ENCODE data around the gene SRSF4.
"Not testable (repeated sequence)": the region's sequence is repeated elsewhere in the genome, so short reads cannot be mapped to it uniquely, and the experiment has no call there.

SRSF4 gene

GRCh38 chr1:29113413-29114117 is 68.1 kb downstream of the SRSF4 start:
- WGBS (ENCODE audit: extremely low coverage, insufficient coverage, insufficient read length) = no CpG with 5 or more reads among the region's 6 CpGs
- Histone ChIP-seq H2AFZ (ENCODE audit: insufficient read depth, low read length, poor library complexity) (no peak overlapping the region), H3K14ac (ENCODE audit: low read length) (no peak overlapping the region)

GRCh38 chr1:29112705-29113412 is 68.8 kb downstream of the SRSF4 start:
- Histone ChIP-seq H2BK120ac (ENCODE audit: insufficient read depth, low read length, poor library complexity) (no peak overlapping the region), H2BK5ac (ENCODE audit: low read depth, low read length, poor library complexity) (no peak overlapping the region), H3K9me3 (ENCODE audit: insufficient read depth, low read depth, low read length) (no peaks in the 10 kb centered on the region), H3K79me2 (ENCODE audit: control insufficient read depth, insufficient read depth, low read length, poor library complexity) (no peaks in the 10 kb centered on the region), H3K23ac (ENCODE audit: low read length) (no peak overlapping the region), H2AFZ (ENCODE audit: insufficient read depth, low read length, poor library complexity) (no peak overlapping the region), H2AK5ac (ENCODE audit: low read length) (no peak overlapping the region), H4K8ac (ENCODE audit: low read depth, low read length) (no peak overlapping the region), H3K18ac (ENCODE audit: low read length) (no peak overlapping the region), H3K4me3 (ENCODE audit: low read depth, low read length) (no peak overlapping the region), H4K12ac (ENCODE audit: low read depth, low read length) (no peak overlapping the region), H4K91ac (ENCODE audit: low read depth, low read length) (no peak overlapping the region), H3K79me1 (ENCODE audit: low read length) (no peaks in the 10 kb centered on the region), H3K27me3 (ENCODE audit: insufficient read depth, low read length) (no peaks in the 10 kb centered on the region), H3K27ac (ENCODE audit: low read depth, low read length) (no peak overlapping the region), H3K14ac (ENCODE audit: low read length) (no peak overlapping the region), H3K4me1 (ENCODE audit: control insufficient read depth in 1 of 2, insufficient read depth in 2 of 2, low read length in 2 of 2) (no peaks in the 10 kb centered on the region), H3K9ac (ENCODE audit: low read length) (no peak overlapping the region), H2BK12ac (ENCODE audit: low read length) (no peak overlapping the region), H3K4ac (ENCODE audit: low read depth, low read length) (no peak overlapping the region), H3K36me3 (ENCODE audit: control insufficient read depth in 1 of 2, insufficient read depth in 2 of 2, low read length in 2 of 2) (peaks cover 5 to 7% of the 10 kb centered on the region in 2 experiments), H3K4me2 (ENCODE audit: low read length) (no peak overlapping the region)
- whole genome bisulfite sequencing (ENCODE audit: extremely low coverage, insufficient coverage, insufficient read length) = no CpG with 5 or more reads among the region's 7 CpGs
- DNase-seq = no peak

More at GRCh38 chr1:29113413-29114117, 68.1 kb downstream of the SRSF4 start:
- Histone ChIP-seq H3K4ac (ENCODE audit: low read depth, low read length) (no peak overlapping the region), H3K79me1 (ENCODE audit: low read length) (no peaks in the 10 kb centered on the region), H3K9ac (ENCODE audit: low read length) (no peak overlapping the region), H2AK5ac (ENCODE audit: low read length) (no peak overlapping the region), H3K9me3 (ENCODE audit: insufficient read depth, low read depth, low read length) (no peaks in the 10 kb centered on the region), H2BK12ac (ENCODE audit: low read length) (no peak overlapping the region), H3K79me2 (ENCODE audit: control insufficient read depth, insufficient read depth, low read length, poor library complexity) (no peaks in the 10 kb centered on the region), H3K4me2 (ENCODE audit: low read length) (no peak overlapping the region), H3K18ac (ENCODE audit: low read length) (no peak overlapping the region), H2BK5ac (ENCODE audit: low read depth, low read length, poor library complexity) (no peak overlapping the region), H3K4me1 (ENCODE audit: control insufficient read depth in 1 of 2, insufficient read depth in 2 of 2, low read length in 2 of 2) (no peaks in the 10 kb centered on the region), H3K4me3 (ENCODE audit: low read depth, low read length) (no peak overlapping the region), H4K8ac (ENCODE audit: low read depth, low read length) (no peak overlapping the region), H4K12ac (ENCODE audit: low read depth, low read length) (no peak overlapping the region), H3K36me3 (ENCODE audit: control insufficient read depth in 1 of 2, insufficient read depth in 2 of 2, low read length in 2 of 2) (peaks cover 8% of the 10 kb centered on the region in 2 experiments), H2BK120ac (ENCODE audit: insufficient read depth, low read length, poor library complexity) (no peak overlapping the region), H4K91ac (ENCODE audit: low read depth, low read length) (no peak overlapping the region), H3K27ac (ENCODE audit: low read depth, low read length) (no peak overlapping the region), H3K27me3 (ENCODE audit: insufficient read depth, low read length) (no peaks in the 10 kb centered on the region), H3K23ac (ENCODE audit: low read length) (no peak overlapping the region)
- DNase-seq = no peak

- H3K27ac ChIP-seq (ENCODE audit: low read depth, low read length); H3K4me2 ChIP-seq (ENCODE audit: low read length); H3K18ac ChIP-seq (ENCODE audit: low read length); H3K79me2 ChIP-seq (ENCODE audit: control insufficient read depth, insufficient read depth, low read length, poor library complexity); H3K36me3 ChIP-seq (ENCODE audit: control insufficient read depth in 1 of 2, insufficient read depth in 2 of 2, low read length in 2 of 2); DNase-seq; H2AFZ ChIP-seq (ENCODE audit: insufficient read depth, low read length, poor library complexity); H3K23ac ChIP-seq (ENCODE audit: low read length); H3K79me1 ChIP-seq (ENCODE audit: low read length); H3K4me3 ChIP-seq (ENCODE audit: low read depth, low read length); H3K4ac ChIP-seq (ENCODE audit: low read depth, low read length); H3K27me3 ChIP-seq (ENCODE audit: insufficient read depth, low read length); H2AK5ac ChIP-seq (ENCODE audit: low read length); H4K12ac ChIP-seq (ENCODE audit: low read depth, low read length); H2BK5ac ChIP-seq (ENCODE audit: low read depth, low read length, poor library complexity); H3K4me1 ChIP-seq (ENCODE audit: control insufficient read depth in 1 of 2, insufficient read depth in 2 of 2, low read length in 2 of 2); H3K9ac ChIP-seq (ENCODE audit: low read length); H3K14ac ChIP-seq (ENCODE audit: low read length); H4K8ac ChIP-seq (ENCODE audit: low read depth, low read length); H4K91ac ChIP-seq (ENCODE audit: low read depth, low read length); H3K9me3 ChIP-seq (ENCODE audit: insufficient read depth, low read depth, low read length); H2BK12ac ChIP-seq (ENCODE audit: low read length); H2BK120ac ChIP-seq (ENCODE audit: insufficient read depth, low read length, poor library complexity): not testable (repeated sequence)
- WGBS (ENCODE audit: extremely low coverage, insufficient coverage, insufficient read length) = no CpG with 5 or more reads among the region's 6 CpGs
Measured at GRCh38 chr1:29108041-29108440, 73.7 kb downstream of the SRSF4 start.

GRCh38 chr1:29105822-29106221 is 75.9 kb downstream of the SRSF4 start:
- Histone ChIP-seq H3K4me2 (ENCODE audit: low read length) (no peak overlapping the region), H3K18ac (ENCODE audit: low read length) (no peak overlapping the region), H3K14ac (ENCODE audit: low read length) (no peak overlapping the region), H3K9me3 (ENCODE audit: insufficient read depth, low read depth, low read length) (no peaks in the 10 kb centered on the region), H3K4ac (ENCODE audit: low read depth, low read length) (no peak overlapping the region), H3K4me1 (ENCODE audit: control insufficient read depth in 1 of 2, insufficient read depth in 2 of 2, low read length in 2 of 2) (no peaks in the 10 kb centered on the region), H4K91ac (ENCODE audit: low read depth, low read length) (no peak overlapping the region), H3K27me3 (ENCODE audit: insufficient read depth, low read length) (no peaks in the 10 kb centered on the region), H2AFZ (ENCODE audit: insufficient read depth, low read length, poor library complexity) (no peak overlapping the region), H3K27ac (ENCODE audit: low read depth, low read length) (no peak overlapping the region), H2AK5ac (ENCODE audit: low read length) (no peak overlapping the region), H3K36me3 (ENCODE audit: control insufficient read depth in 1 of 2, insufficient read depth in 2 of 2, low read length in 2 of 2) (peaks cover 0 to 7% of the 10 kb centered on the region in 2 experiments), H2BK120ac (ENCODE audit: insufficient read depth, low read length, poor library complexity) (no peak overlapping the region), H4K8ac (ENCODE audit: low read depth, low read length) (no peak overlapping the region), H3K79me2 (ENCODE audit: control insufficient read depth, insufficient read depth, low read length, poor library complexity) (no peaks in the 10 kb centered on the region), H2BK12ac (ENCODE audit: low read length) (no peak overlapping the region), H4K12ac (ENCODE audit: low read depth, low read length) (no peak overlapping the region), H3K23ac (ENCODE audit: low read length) (no peak overlapping the region), H3K9ac (ENCODE audit: low read length) (no peak overlapping the region), H3K4me3 (ENCODE audit: low read depth, low read length) (no peak overlapping the region), H3K79me1 (ENCODE audit: low read length) (no peaks in the 10 kb centered on the region), H2BK5ac (ENCODE audit: low read depth, low read length, poor library complexity) (no peak overlapping the region)
- DNase-seq = peak; percentile 86 to 95
- no CpG with 5 or more reads among the region's 6 CpGs for WGBS (ENCODE audit: extremely low coverage, insufficient coverage, insufficient read length)
